ENCODE measurements around the gene DKK3.

The DKK3 gene

DNA sequence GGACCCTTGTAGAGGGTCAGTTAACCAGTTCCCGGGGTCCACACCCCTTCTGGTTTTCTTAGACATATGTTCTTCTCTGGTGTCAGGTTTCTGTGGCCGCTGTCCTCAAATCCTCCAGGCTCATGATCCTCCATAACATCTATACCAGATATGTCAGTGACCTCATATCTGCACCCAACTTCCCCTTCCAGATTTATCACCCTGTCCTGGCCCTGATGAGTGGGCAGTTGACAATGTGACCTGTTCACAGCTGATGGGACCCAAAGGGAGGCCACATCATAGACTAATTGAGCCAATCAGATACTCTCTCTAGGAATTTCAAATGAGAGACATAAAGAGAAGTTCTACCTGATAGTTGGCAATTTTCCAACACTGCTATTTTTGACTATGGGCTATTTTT lies 5.1 kb downstream of the DKK3 start:
- no peak for DNase-seq

DNA sequence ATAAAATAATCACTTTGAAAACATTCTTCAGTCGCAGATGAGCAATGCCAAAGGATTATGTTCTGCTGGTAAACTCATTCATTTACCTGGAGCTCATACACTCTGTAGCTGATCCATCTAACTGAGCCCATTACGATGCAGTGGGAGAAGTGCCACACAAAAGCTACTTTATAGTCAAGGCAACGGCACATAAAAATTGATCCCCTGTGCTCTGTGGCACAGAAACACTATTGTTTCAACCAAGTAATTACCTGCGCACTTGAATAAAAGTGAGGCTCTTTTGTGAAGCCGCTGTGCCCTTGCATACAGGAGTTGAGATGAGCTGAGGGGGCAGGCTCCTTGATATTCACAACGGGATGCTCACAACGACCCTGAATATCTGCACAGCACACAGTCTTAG lies 7.2 kb downstream of the DKK3 start:
- DNase-seq: peak; percentile 51

DNA sequence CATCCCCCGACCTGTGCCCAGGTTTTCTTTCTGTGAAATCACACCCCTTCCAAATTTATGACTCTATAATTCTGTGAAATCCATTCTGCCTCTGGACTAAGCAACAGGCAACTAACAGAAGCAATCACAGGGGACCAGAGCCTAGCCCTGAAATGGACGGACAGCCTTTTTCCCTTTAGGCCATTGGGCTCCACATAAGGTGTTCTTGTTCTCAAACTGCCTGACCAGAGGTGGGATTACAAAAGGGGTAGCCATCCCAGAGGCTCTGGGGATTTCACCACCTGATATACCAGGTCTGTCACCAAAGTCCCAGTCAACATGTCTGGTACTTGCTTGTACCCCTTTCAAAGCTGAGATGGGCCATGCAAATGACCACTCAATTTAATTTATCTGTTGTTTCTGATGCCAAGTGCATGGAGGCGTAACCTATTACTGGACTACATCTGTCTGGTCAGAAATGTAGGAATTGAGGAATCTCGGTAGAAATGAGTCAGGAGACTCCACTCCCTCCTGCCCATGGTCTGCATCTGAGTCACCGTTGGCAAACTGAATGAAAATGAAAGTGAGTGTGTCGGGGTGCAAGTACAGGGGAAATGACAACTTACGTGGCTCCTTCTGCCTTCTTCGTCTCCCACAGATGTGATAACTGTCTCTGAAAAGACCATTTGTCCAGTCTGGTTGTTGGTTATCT lies 10.2 kb downstream of the DKK3 start:
- DNase-seq: no peak

DNA sequence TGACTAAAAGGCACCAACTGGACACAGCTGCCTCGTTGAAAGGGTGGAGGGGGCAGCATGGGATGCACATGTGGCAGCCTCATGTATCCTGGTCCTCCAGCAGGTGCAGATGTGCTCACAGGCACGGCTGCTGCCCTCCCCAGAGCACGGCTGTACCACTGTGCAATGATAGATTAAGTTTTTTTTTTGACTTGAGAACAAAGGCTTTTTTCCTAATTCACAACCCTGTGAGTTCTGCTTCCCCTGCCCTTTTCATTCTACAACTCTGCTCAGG lies 11.4 kb downstream of the DKK3 start:
- DNase-seq: no peak

DNA sequence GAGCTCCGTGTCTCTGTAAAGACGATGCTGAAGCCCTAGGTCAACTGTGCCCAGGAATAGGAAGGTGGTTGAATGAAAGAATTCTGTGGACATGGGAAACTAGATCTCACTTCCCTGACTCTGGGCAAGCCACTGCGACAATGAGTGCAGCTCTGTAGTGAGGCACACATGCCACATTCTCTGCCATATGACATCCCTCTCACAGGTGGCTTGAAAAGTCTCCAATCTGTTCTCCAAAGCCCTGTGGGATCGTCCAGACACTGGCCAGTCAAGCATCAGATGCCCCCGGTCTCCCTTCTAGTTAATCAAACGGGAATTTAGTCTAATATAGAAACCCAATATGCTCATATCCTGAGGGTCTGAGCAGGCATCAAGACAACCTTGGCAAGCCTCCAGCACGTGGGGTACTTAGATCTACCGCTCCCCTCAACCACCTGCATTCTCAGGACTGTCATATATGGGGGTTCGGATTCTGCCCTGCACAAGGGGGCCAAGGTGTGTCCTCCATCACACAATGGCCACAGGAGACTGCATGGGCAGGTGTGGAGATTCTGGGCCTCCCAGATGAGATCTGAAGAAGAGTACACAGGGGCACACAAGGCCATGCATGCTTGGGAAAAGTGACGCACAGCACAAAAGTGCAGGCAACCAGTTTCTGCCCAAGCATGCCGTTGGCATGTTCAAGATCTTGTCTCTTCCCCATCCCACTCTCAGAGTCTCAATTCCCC lies 11.9 kb downstream of the DKK3 start:
- DNase-seq: no peak

DNA sequence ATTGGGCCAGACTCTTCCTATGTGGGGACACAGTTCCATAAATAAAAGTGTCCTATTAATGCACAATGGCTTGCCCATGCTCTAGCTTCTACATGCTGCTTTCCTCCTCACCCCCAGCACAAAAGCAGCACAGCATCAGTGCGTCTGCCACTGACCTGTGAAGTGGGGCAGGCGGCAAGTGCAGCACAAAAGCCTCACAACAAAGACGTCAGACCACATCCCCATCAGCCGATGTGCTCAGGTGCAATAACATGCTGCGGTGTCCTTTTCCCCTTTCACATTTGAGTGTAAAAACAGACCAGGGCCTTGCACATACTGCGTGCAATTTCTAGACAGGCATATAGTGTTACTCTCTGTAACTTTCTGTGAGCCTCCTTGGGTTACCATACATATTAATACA lies 12.8 kb downstream of the DKK3 start:
- no peak for DNase-seq

- no peak for DNase-seq
These were observed 14.6 kb downstream of the DKK3 start for GRCh38 chr11:11993839-11994238.

- no peak for DNase-seq
These were observed 15.9 kb downstream of the DKK3 start for GRCh38 chr11:11992257-11993212.

DNA sequence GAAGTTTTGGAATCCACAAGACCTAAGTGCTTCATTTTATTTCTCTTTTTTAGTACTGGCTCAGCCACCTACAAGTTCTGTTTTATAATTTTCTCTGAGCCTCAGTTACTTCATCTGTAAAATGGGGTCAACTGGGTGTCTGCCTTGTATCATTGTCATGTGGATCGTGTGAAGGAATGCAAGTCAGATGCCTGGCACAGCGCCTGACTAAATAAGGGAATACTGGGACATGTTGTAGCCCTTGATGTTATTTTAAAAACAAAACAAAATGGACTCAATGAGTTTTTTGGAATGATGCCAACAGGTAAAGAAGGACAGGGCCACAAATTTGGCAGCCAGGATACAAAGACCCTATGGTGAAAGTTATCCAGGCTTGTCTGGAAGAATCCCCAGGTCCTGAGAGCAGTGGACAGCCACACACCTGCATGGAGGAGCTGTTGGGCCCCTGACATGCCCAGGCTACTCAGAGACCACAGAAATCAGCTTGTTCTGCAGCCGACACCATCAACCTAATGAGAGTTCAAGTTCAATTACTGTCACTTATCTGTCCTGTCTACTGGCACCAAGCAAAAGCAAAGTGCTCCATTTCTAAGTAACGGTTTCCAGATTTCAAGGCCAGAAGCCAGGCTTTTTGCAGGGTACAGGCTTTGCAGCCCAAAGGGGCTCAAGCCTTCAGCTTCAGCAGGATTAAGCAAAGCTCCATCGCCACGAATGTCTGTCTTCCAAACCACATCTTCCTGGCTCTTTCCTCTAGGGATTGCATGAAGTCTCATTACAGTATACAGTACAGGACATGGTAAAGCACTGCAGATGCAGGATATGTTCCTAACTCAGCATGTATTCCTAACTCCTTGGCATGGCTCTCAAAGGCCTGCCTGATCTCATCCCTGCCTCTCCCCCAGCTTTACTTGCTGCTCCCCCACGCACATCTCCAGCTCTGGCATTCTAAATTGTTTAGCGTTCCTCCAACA lies 18.4 kb downstream of the DKK3 start:
- no peak for DNase-seq

DNA sequence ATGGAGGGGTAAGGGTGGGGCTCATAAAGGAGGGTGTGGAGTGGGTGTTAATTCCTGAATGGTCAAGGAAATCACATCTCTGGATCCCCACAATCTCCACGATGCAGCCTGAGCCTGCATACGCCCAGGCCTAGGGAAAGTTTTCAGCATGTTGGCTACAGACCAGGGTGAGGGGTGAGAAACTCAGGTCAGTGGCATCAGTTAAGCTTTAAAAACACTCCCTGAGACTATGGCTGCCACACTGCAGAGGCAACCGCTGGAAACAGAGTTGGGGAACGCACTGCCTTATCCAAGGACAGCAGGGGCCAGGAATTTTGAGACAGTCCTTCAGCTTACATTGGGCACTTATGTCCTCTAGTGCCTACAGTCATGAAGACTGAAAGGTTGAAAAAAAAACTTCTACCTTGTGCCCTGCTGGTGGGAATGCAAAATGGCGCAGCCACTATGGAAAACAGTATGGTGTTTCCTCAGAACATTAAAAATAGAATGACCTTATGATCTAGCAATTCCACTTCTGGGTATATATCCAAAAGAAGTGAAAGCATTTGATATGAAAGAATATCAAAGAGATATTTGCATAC lies 19.7 kb downstream of the DKK3 start:
- no peak for DNase-seq

- DNase-seq: no peak
These were observed 20.3 kb downstream of the DKK3 start for GRCh38 chr11:11988099-11988651.

DNA sequence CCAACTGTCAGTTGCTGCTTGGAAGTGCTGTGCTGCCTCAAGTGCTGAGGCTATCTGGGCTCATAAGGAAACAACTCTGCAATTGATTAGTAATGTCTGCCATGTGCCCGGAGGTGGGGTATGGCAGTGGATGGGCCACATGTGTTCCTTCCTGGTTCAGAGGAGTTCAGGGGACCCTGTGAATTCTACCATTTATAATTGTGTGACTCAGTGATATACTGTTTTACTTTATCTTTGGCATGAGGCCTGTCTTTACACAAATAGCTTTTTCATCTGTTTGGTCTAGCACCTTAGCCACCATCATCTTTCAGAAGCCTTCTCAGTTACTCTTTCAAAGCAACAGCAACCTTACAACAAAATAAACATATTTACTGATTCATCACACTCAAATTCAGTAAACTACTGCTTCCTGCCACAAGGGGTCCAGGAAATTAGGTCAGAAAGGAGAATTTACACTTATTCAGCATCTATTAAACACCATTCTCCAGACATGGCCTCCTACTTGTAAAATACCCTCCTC lies 20.9 kb downstream of the DKK3 start:
- DNase-seq: no peak

DNA sequence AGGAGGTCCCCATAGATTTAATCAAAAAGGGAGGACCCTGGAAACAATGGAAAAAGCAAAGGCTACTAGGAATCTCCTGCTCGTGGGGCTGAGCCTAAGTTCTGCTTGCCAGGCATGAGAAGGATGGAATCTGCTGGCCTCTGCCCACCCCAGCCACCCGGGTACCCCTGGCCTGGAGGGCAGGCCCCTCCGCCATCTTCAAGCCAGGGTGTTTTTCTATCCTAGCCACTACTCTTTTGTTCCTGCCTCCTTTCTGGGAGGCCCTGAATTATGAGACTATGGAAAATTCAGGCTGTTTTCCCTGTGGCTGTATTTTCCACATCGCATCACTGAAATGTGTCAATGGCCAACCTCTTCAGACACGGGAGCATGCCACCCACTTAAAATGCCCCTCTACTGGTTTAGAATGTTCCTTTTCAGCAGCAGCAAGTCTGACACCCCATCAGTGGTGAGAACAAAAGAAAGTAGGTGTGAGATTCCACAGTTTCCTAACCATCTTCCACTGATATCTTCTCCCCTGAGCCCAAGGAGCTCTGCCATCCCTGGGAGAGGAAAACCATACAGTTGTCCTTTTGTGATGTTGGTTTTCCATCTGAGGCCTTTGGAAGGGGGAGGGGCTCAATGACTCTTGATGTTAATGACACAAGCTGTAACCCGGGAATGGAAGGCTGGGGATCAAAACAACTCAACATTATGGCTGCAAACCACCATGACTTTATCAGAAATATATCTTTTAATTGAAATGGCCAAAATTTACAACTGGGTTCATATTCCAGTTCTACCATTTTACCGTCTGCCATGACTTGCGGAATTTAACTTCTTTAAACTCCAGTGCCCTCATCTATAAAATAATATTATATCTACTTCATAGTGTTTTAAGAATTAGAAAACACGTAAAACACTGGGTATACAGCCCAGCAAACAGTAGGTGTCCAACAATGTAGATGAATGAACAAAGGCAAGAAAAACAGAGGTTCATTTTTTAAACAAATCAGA lies 22.2 kb downstream of the DKK3 start:
- DNase-seq: no peak

GRCh38 chr11:11985016-11985715 lies 23.3 kb downstream of the DKK3 start:
- DNase-seq: no peak

DNA sequence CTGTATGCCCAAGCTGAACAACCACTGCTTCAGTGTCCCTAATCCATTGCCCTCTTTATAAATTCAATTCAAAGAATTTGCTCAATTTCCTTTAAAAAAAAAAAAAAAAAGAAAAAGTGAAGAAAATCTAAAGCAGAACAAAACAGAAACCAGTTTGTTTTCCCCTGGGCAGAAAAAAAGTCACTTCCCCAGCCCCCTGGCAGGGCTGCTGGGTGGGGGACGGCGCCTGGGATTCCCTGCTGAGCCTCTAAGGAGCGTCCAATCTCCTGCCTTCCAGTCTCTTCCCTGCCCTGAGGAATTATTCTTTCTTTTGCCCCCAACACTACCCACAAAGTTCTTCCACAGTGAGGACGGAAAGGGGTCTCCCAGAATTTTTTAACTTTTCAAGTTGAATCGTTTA lies 23.9 kb downstream of the DKK3 start:
- no peak for DNase-seq

- DNase-seq: no peak
These were observed 25.0 kb downstream of the DKK3 start for GRCh38 chr11:11983427-11983826.

DNA sequence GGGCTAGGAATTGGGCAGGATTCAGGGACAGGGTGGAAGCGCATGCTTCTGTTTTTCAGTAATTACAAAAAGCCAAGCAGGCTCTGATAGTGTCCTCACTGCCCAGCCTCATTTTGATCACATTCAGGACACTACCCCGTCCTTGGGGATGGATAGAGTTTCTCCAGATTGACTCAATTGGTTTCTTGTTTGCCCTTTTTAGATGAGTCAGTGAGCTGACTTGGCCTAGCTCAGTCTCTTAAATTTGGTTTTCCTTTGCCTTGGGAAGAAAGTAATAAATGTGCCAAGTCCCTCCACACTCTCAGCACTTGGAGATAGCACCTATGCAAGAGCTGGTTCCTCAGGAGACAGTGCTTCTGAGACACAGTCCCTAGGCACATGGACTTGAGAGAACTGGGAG lies 25.5 kb downstream of the DKK3 start:
- DNase-seq: no peak

DNA sequence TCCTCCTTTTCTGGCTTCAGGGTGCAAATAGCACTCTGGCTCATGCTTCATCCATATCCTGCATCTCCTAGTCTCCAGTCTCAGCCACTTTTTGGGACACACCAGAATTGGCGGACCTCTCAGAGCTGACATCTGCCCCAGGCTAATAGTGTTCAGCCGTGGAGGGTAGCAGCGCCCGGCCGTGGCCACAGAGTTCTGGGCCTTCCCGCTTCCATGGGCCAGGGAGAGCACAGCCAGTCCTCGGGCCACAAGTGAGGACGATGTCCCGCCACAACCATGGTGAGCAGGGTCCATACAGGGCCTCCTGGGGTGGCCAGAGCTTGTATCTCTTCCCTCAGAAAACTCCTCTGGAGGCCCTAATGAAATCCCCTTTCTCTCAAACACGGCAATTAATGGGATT lies 26.0 kb downstream of the DKK3 start:
- DNase-seq: no peak

- DNase-seq: no peak
These were observed 26.6 kb downstream of the DKK3 start for GRCh38 chr11:11981840-11982239.

GRCh38 chr11:11981364-11981763 lies 27.1 kb downstream of the DKK3 start:
- DNase-seq: no peak
